Superior temporal gyrus (tissue), 1 donor: ENCODE results near the gene BCL7A.

ENCODE experiments used
- DNase-seq: peaks from one replicate; pipeline ENCODE4 v3.0.0-alpha.2; 2016; ENCODE audit errors: extremely low spot score

The BCL7A gene

GRCh38 chr12:122001466-122002209, 20.0 kb upstream of the BCL7A start:
- peak; percentile 80 for DNase-seq

GRCh38 chr12:122003651-122004611, 17.8 kb upstream of the BCL7A start:
- no peak for DNase-seq

GRCh38 chr12:122004633-122005071, 17.0 kb upstream of the BCL7A start:
- DNase-seq: no peak

- DNase-seq: no peak
Measured at GRCh38 chr12:122005252-122005776, 16.4 kb upstream of the BCL7A start.

GRCh38 chr12:122006186-122006926, 15.3 kb upstream of the BCL7A start:
- no peak for DNase-seq

DNA sequence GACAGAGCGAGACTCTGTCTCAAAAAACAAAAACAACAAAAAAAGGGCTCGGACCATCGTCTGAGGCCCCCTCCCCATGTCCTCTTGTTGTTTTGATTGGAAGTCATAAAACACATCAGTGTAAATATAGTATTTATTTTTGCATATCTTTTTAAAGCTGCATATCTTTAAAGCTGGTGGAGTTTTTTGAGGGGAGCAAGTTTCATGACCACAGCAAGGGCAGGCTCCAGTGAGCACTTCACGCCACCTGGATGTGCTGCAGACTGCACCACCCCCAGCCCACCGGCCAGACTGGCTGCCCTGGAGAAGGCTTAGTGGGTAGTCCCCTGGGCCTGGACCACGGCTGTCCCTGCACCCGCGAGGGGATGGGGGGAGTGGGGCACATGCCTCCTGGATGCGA, 11.9 kb upstream of the BCL7A start:
- DNase-seq: no peak

GRCh38 chr12:122012184-122012583, 9.5 kb upstream of the BCL7A start:
- no peak for DNase-seq

DNA sequence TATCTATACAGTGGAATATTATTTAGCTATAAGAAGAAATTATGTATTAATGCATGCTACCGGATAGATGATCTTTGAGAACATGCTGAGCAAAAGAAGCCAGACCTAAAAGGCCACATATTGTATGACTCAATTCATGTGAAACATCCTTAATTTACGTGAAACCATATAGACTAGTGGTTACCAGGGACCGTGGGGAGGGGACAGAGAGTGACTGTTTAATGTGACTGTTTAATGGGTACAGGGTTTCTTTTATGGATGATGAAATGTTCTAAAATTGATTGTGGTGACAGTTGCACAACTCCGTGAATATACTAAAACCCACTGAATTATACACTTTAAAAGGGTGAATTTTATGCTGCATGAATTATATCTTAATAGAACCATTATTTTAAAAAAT, 8.5 kb upstream of the BCL7A start:
- DNase-seq: no peak

DNA sequence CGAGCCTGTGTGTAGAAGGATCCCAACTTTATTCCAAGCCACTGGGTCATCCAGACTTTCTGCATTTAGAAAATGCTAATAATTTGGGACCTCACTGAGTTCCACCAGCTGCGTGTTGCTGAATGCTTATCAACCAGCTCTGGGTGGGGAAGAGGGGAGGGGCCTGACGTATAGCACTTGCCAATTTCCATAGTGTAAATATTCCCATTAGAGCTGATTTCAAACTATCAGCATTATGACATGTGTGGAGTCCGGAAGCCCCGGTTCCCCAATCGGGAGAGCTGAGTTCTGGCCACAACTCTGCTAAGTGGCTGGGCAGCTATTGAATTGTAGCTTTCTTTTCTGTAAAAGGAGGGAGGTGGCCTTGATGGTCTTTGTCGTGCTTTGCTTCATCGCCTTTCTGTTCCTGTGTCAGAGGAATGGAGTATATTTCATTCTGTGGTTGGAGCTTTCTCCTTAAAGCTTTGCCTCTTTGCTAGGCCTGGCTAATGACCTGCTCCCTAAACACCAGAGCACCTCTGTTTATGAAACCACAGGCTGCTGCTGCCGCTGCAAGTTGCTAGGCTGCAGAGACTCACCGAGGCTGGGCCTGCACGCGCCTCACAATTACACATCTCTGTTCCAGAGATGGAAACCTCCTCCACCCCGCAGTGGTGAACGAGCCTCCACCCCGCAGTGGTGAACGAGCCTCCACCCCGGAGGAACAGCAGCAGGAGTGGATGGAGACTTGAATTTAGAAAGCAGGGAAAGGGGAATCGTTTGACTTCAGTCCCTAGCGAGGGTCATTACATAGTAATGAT, 7.7 kb upstream of the BCL7A start:
- DNase-seq: no peak

DNA sequence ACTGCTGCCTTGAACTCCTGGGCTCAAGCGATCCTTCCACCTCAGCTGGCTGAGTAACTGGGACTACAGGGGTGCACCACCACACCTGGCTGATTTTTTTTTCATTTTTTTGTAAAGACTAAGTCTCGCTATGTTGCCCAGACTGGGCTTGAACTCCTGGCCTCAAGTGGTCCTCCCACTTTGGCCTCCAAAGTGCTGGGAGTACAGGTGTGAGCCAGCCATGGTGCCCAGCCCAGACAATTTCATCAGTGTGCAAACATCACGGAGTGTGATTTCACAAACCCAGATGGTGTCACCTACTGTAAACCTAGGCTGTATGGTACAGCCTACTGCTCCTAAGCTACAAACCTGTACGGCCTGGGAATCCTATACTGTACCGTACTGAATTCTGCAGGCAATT, 6.9 kb upstream of the BCL7A start:
- DNase-seq: no peak

DNA sequence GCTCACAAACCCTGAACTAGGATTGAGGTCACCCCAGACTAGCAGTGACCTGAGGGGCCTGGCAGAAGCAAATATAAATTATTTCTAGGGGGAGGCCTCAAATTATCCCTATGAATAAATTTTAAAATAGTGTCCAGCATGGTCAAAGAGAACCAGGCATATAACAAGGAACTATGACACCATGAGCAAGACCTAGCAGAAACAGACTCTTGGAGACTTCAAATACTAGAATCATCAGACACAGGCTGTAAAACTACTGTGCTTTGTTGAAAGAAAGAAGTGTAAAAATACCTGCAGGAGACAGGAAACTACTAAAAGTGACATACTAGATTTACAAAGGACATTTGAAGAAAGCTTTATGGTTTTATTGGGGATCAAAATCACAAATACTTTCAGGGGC, 3.2 kb upstream of the BCL7A start:
- no peak for DNase-seq

- DNase-seq: no peak
Measured at GRCh38 chr12:122018937-122019336, 2.7 kb upstream of the BCL7A start.

GRCh38 chr12:122020795-122021192, 890 bp upstream of the BCL7A start:
- no peak for DNase-seq

GRCh38 chr12:122021193-122021821, 377 bp upstream of the BCL7A start:
- peak; percentile 34 for DNase-seq

DNA sequence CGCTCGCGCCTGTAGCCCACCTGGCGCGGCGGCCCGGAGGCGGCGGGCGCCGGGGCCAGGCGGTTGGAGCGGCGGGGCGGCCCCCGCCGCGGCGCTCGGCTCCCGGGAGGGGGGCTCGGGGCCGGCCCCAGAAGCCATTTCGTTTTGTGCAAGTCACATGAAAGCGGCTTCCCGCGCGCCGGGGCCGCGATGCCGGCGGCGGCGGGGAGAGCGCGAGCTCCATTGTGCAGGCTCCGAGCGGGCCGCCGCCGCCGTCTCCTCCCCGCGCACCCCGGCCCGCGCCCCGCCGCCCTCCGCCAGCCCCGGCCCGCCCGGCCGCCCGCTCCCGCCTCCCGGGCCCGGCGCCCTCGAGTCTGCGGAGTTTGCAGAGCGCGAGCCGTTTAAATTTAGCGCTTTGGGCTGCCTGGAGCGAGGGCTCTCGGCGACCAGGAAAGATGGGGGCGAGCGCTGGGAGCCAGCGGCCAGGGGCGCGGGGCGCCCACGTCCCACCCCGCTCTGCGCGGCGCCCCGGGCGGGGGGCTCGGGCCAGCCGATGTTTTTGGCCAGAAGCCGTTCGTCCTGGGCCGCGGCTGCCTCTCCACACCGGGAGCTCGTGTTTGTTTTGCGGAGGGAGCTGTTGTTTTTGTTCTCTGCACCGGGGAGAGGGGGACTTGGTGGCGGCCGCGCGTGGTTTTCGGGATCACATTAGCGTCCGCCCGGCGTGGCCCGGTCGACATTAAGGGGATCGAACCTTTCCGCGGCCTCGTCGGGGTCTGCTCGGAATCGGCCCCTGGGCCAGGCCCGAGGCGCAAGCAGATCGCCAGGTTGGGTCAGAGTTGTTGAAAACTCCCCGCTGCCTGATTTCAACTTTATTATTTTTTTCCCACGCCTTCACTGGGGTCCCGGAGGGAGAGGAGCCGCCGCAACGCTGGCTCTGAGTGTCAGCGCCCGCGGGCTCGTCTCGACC, 982 bp downstream of the BCL7A start:
- DNase-seq: peak; percentile 33

DNA sequence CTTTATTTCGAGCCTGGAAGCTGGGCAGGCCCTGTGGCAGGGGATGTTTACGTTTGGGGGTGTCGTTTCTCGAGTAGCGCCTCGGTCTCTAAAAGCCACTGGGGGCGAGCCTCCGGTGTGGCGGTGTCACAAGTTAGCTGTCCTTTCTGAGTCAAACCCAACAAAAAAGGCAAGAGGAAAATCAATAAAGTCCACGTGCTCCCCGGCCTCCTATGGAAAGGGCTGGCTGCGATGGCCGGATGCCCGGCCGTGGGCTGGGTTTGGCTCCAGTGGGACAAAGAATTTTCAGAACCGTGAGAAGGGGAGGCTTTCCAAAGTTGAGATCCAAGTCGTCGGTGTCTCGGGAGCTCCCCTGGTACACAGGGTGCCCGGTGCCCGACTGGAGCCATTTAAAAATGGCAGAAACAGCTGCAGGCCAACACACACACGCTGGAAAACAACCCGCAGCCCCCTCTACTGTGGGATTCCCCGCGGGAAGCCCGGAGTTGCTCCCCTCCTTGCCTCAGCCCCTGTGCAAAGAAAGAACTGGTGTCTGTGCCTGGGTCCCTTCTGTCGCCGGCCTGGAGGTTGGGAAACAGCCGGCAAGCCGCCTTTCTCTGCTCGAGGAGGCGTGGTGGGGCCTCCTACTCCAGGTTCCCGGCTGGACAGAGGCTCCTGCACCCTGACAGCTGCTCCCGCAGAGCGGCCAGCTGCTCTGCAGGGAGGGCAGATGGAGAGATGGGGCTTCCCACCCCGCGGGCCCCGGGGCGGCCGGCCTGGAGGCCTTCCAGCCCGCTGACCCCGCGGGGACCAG, 1.9 kb downstream of the BCL7A start:
- peak; percentile 78 for DNase-seq

- DNase-seq: no peak
Measured at GRCh38 chr12:122024132-122024785, 2.6 kb downstream of the BCL7A start.

- no peak for DNase-seq
Measured at GRCh38 chr12:122026706-122027333, 5.1 kb downstream of the BCL7A start.
